ENCODE results near the gene ID3. TPM values are rescaled to one million over a fixed set of nuclear protein-coding genes. Genes with fewer than 3 reads are reported as not detected.
A peak's percentile ranks its signal among the peaks of the same experiment; 100 is the strongest.

Gene ID3
- total RNA-seq, 1 donor from 2014 or later, result 99.9 TPM

- no peaks in the 10 kb centered on the region for H3K79me2 ChIP-seq (ENCODE audit: low read depth)
- peaks cover 7% of the 10 kb centered on the region for H3K27me3 Mint-ChIP-seq (ENCODE audit: insufficient read depth, low read depth)
- H3F3A ChIP-seq (ENCODE audit: low read depth), result peaks cover 60% of the 10 kb centered on the region
- no peak overlapping the region for H3K9ac ChIP-seq
- no peak overlapping the region for H3K4me2 ChIP-seq
- no peak overlapping the region for H3K4me3 ChIP-seq
- H3K27ac ChIP-seq, result no peak overlapping the region
- H3K36me3 ChIP-seq, result no peaks in the 10 kb centered on the region
- H3K36me3 Mint-ChIP-seq, result no peaks in the 10 kb centered on the region
- H2AFZ ChIP-seq (replicated peaks), result no peak overlapping the region
- H3K4me3 Mint-ChIP-seq, result peak overlapping the region; percentile 16
- H3K27me3 ChIP-seq, result no peaks in the 10 kb centered on the region
- H3K4me1 ChIP-seq, result peaks cover 56% of the 10 kb centered on the region
- TF ChIP-seq EZH2phosphoT487 (IDR thresholded peaks at IDR 0.05) (no peak), EZH2 (IDR thresholded peaks at IDR 0.05) (no peak)
- TF ChIP-seq, protein P1, sequence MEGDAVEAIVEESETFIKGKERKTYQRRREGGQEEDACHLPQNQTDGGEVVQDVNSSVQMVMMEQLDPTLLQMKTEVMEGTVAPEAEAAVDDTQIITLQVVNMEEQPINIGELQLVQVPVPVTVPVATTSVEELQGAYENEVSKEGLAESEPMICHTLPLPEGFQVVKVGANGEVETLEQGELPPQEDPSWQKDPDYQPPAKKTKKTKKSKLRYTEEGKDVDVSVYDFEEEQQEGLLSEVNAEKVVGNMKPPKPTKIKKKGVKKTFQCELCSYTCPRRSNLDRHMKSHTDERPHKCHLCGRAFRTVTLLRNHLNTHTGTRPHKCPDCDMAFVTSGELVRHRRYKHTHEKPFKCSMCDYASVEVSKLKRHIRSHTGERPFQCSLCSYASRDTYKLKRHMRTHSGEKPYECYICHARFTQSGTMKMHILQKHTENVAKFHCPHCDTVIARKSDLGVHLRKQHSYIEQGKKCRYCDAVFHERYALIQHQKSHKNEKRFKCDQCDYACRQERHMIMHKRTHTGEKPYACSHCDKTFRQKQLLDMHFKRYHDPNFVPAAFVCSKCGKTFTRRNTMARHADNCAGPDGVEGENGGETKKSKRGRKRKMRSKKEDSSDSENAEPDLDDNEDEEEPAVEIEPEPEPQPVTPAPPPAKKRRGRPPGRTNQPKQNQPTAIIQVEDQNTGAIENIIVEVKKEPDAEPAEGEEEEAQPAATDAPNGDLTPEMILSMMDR (IDR thresholded peaks at IDR 0.05), result no peak
- H4K20me1 ChIP-seq (ENCODE audit: low read depth), result no peaks in the 10 kb centered on the region
- no peaks in the 10 kb centered on the region for H3K9me3 ChIP-seq (ENCODE audit: low read depth)
- H3K27ac Mint-ChIP-seq, result peak overlapping the region; percentile 42
- peaks cover 66% of the 10 kb centered on the region for H3K4me1 Mint-ChIP-seq
- DNase-seq (ENCODE audit: low spot score), result no peak
- H3K9me3 Mint-ChIP-seq, result no peaks in the 10 kb centered on the region
Observed at GRCh38 chr1:23601135-23601967, 42.0 kb upstream of the ID3 start.

- Histone ChIP-seq H3K9ac (no peak overlapping the region), H3K27ac (peak overlapping the region; percentile 92), H3K9me3 (ENCODE audit: low read depth) (no peaks in the 10 kb centered on the region), H2AFZ (replicated peaks) (no peak overlapping the region), H3K4me3 (no peak overlapping the region), H3K4me2 (no peak overlapping the region), H3K36me3 (no peaks in the 10 kb centered on the region), H4K20me1 (ENCODE audit: low read depth) (no peaks in the 10 kb centered on the region), H3K4me1 (peaks cover 51% of the 10 kb centered on the region), H3K79me2 (ENCODE audit: low read depth) (no peaks in the 10 kb centered on the region), H3K27me3 (no peaks in the 10 kb centered on the region), H3F3A (ENCODE audit: low read depth) (peaks cover 65% of the 10 kb centered on the region)
- TF ChIP-seq EZH2 (IDR thresholded peaks at IDR 0.05), result no peak
- Mint-ChIP-seq H3K27ac (peak overlapping the region; percentile 3), H3K9me3 (no peaks in the 10 kb centered on the region), H3K27me3 (ENCODE audit: insufficient read depth, low read depth) (peaks cover 9% of the 10 kb centered on the region), H3K4me3 (no peak overlapping the region), H3K4me1 (peaks cover 68% of the 10 kb centered on the region), H3K36me3 (no peaks in the 10 kb centered on the region)
- DNase-seq (ENCODE audit: low spot score), result no peak
Observed at GRCh38 chr1:23600283-23600682, 41.0 kb upstream of the ID3 start.

- Mint-ChIP-seq H3K27me3 (ENCODE audit: insufficient read depth, low read depth) (peaks cover 10% of the 10 kb centered on the region), H3K36me3 (no peaks in the 10 kb centered on the region), H3K4me1 (peaks cover 70% of the 10 kb centered on the region), H3K9me3 (no peaks in the 10 kb centered on the region), H3K27ac (peak overlapping the region; percentile 92), H3K4me3 (peak overlapping the region; percentile 16)
- TF ChIP-seq EZH2 (IDR thresholded peaks at IDR 0.05), result no peak
- TF ChIP-seq, protein P1 (IDR thresholded peaks at IDR 0.05), result no peak
- no peak for TF ChIP-seq EZH2phosphoT487 (IDR thresholded peaks at IDR 0.05)
- H4K20me1 ChIP-seq (ENCODE audit: low read depth), result no peaks in the 10 kb centered on the region
- H3K27me3 ChIP-seq, result no peaks in the 10 kb centered on the region
- H3K4me2 ChIP-seq, result peak overlapping the region; percentile 59
- H3K79me2 ChIP-seq (ENCODE audit: low read depth), result no peaks in the 10 kb centered on the region
- H2AFZ ChIP-seq (replicated peaks), result no peak overlapping the region
- no peak overlapping the region for H3K9ac ChIP-seq
- peaks cover 43% of the 10 kb centered on the region for H3K4me1 ChIP-seq
- no peaks in the 10 kb centered on the region for H3K9me3 ChIP-seq (ENCODE audit: low read depth)
- H3K36me3 ChIP-seq, result no peaks in the 10 kb centered on the region
- H3K4me3 ChIP-seq, result no peak overlapping the region
- no peak for DNase-seq (ENCODE audit: low spot score)
- H3K27ac ChIP-seq, result peak overlapping the region; percentile 92
- H3F3A ChIP-seq (ENCODE audit: low read depth), result peaks cover 53% of the 10 kb centered on the region
Observed at GRCh38 chr1:23599125-23599524, 39.8 kb upstream of the ID3 start.

GRCh38 chr1:23598424-23598823 is 39.1 kb upstream of the ID3 start:
- peak overlapping the region; percentile 59 for H3K4me2 ChIP-seq
- peaks cover 71% of the 10 kb centered on the region for H3K4me1 Mint-ChIP-seq

More at GRCh38 chr1:23598424-23598823, 39.1 kb upstream of the ID3 start:
- H3K27ac ChIP-seq, result peak overlapping the region; percentile 92
- Mint-ChIP-seq H3K36me3 (no peaks in the 10 kb centered on the region), H3K27ac (peak overlapping the region; percentile 95), H3K4me3 (no peak overlapping the region), H3K9me3 (no peaks in the 10 kb centered on the region), H3K27me3 (ENCODE audit: insufficient read depth, low read depth) (peaks cover 14% of the 10 kb centered on the region)
- no peaks in the 10 kb centered on the region for H4K20me1 ChIP-seq (ENCODE audit: low read depth)
- H3K4me1 ChIP-seq, result peaks cover 46% of the 10 kb centered on the region
- H3F3A ChIP-seq (ENCODE audit: low read depth), result peaks cover 51% of the 10 kb centered on the region
- DNase-seq (ENCODE audit: low spot score), result peak; percentile 93
- H3K9ac ChIP-seq, result no peak overlapping the region
- no peaks in the 10 kb centered on the region for H3K36me3 ChIP-seq
- no peak overlapping the region for H2AFZ ChIP-seq (replicated peaks)
- TF ChIP-seq EZH2 (IDR thresholded peaks at IDR 0.05) (no peak), EZH2phosphoT487 (IDR thresholded peaks at IDR 0.05) (no peak)
- TF ChIP-seq, protein P1 (IDR thresholded peaks at IDR 0.05), result no peak
- H3K9me3 ChIP-seq (ENCODE audit: low read depth), result no peaks in the 10 kb centered on the region
- no peak overlapping the region for H3K4me3 ChIP-seq
- no peaks in the 10 kb centered on the region for H3K27me3 ChIP-seq
- H3K79me2 ChIP-seq (ENCODE audit: low read depth), result no peaks in the 10 kb centered on the region

Data from neural progenitor cell (in vitro differentiated cells).